Natural killer cell (primary cell): ENCODE measurements around the gene KDM6A. TPM values are rescaled to one million over a fixed set of nuclear protein-coding genes. Genes with fewer than 3 reads are reported as not detected.

Experiments used
- ATAC-seq, 3 donors: fragments of 150-1000 bp in 2 of 3; fragments of 200-7000 bp in 1 of 3; cut with Tn5 transposase; 1 replicate in 1 of 3; 2 replicates in 2 of 3; pipeline ENCODE4 v1.10.0; 2021; ENCODE audit warnings: mild to moderate bottlenecking in 2 of 3, moderate library complexity in 2 of 3
- DNase-seq, 2 donors: peaks; one replicate each; pipeline versions ENCODE4 v3.0.0 to v3.0.0-alpha.2; 2013 to 2021; ENCODE audit warnings: mixed read lengths in 1 of 2
- H3K27ac ChIP-seq: one replicate; pipeline ENCODE4 v1.5.1; 2013; ENCODE audit warnings: mild to moderate bottlenecking, low read length
- H3K27me3 ChIP-seq: one replicate; pipeline ENCODE4 v1.6.1; 2013; ENCODE audit warnings: low read length; ENCODE audit not compliant: control insufficient read depth, insufficient read depth
- H3K36me3 ChIP-seq: one replicate; pipeline ENCODE4 v1.6.1; 2013; ENCODE audit warnings: low read length; ENCODE audit not compliant: control insufficient read depth, insufficient read depth
- H3K4me1 ChIP-seq: one replicate; pipeline ENCODE4 v1.6.1; 2013; ENCODE audit warnings: low read length; ENCODE audit not compliant: control insufficient read depth, insufficient read depth
- H3K4me3 ChIP-seq: one replicate; pipeline ENCODE4 v1.5.1; 2013; ENCODE audit warnings: low read length
- H3K9me3 ChIP-seq: one replicate; pipeline ENCODE4 v1.6.1; 2013; ENCODE audit warnings: low read length; ENCODE audit not compliant: control insufficient read depth, insufficient read depth
- H3K27ac Mint-ChIP-seq, 2 donors: one replicate each; pipeline ENCODE4 v1.8.0; 2022; ENCODE audit warnings: mild to moderate bottlenecking in 2 of 2, mixed read lengths in 2 of 2, moderate library complexity in 1 of 2
- H3K27me3 Mint-ChIP-seq, 2 donors: one replicate each; pipeline ENCODE4 v1.8.0; 2022; ENCODE audit warnings: low read depth in 2 of 2, mixed read lengths in 2 of 2
- H3K36me3 Mint-ChIP-seq: one replicate; pipeline ENCODE4 v1.8.0; 2022; ENCODE audit warnings: mixed read lengths
- H3K4me1 Mint-ChIP-seq, 2 donors: one replicate each; pipeline ENCODE4 v1.8.0; 2022; ENCODE audit warnings: mixed read lengths in 2 of 2
- H3K4me3 Mint-ChIP-seq: one replicate; pipeline ENCODE4 v1.8.0; 2022; ENCODE audit warnings: mild to moderate bottlenecking, moderate library complexity, mixed read lengths
- H3K9me3 Mint-ChIP-seq, 2 donors: one replicate each; pipeline ENCODE4 v1.8.0; 2022; ENCODE audit warnings: mixed read lengths in 2 of 2
- WGBS: methylation state at CpG from one replicate; pipeline ENCODE4 v1.1.7; 2013; ENCODE audit warnings: missing lambda C conversion rate; ENCODE audit not compliant: insufficient coverage; 5-methylcytosine and 5-hydroxymethylcytosine counted together
- intact Hi-C: fragments of 100-400 bp; cut with micrococcal nuclease; formaldehyde crosslinking; loops from one replicate; pipeline ENCODE4 v1.14.2; 2022
- total RNA-seq, 4 donors: library from RNA; stranded (reverse); fragments of 120-200 nt in 1 of 4; gene quantifications; one replicate each; pipeline versions ENCODE4 v1.2.3 to v1.2.4, GENCODE V29; 2013 to 2022
- TF ChIP-seq, protein P1 (sequence below): fragments of 200-600 bp; IDR thresholded peaks from one replicate; pipeline ENCODE4 v1.8.0; 2022; ENCODE audit warnings: antibody characterized with exemption

KDM6A gene
- total RNA-seq, 3 donors from 2014 or later (not counting 1 experiment from before 2014, with no cell fraction given), result 60.8 to 121 (median 73.1) TPM

DNA sequence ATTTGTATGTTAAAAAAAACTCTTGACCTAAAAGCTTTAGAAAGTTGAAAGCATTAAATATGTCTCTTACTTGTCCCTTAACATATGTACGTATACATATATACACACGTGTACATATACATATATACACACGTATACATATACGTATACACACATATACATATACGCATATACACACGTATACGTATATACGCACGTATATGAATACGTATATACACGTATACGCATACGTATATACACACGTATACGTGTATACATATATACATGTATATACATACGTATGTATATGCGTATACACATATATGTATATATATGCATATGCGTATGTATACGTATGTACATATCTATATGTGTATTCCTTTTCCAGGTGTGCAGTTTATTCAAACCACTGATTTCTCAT is 3.8 kb downstream of the KDM6A start:
- peak overlapping the region in 1 of 2 donors; percentile 95 for H3K27ac Mint-ChIP-seq
- H3K27me3 ChIP-seq, result no peaks in the 10 kb centered on the region

GRCh38 chrX:44878780-44879179 is 5.8 kb downstream of the KDM6A start:
- Histone ChIP-seq H3K4me1 (peaks cover 7% of the 10 kb centered on the region), H3K36me3 (no peaks in the 10 kb centered on the region), H3K27ac (no peak overlapping the region), H3K9me3 (no peaks in the 10 kb centered on the region), H3K27me3 (no peaks in the 10 kb centered on the region), H3K4me3 (no peak overlapping the region)
- DNase-seq (no peak), ATAC-seq (no peak)
- peaks cover 20 to 78% of the 10 kb centered on the region in 2 donors for H3K4me1 Mint-ChIP-seq
- no peak overlapping the region for H3K27ac Mint-ChIP-seq
- no peaks in the 10 kb centered on the region for H3K9me3 Mint-ChIP-seq
- intact Hi-C loops, result no loop called here
- WGBS, result 85% methylated on average over 8 of the region's 8 CpGs
- H3K4me3 Mint-ChIP-seq, result no peak overlapping the region
- no peaks in the 10 kb centered on the region for H3K27me3 Mint-ChIP-seq
- H3K36me3 Mint-ChIP-seq, result no peaks in the 10 kb centered on the region
- TF ChIP-seq, protein P1, sequence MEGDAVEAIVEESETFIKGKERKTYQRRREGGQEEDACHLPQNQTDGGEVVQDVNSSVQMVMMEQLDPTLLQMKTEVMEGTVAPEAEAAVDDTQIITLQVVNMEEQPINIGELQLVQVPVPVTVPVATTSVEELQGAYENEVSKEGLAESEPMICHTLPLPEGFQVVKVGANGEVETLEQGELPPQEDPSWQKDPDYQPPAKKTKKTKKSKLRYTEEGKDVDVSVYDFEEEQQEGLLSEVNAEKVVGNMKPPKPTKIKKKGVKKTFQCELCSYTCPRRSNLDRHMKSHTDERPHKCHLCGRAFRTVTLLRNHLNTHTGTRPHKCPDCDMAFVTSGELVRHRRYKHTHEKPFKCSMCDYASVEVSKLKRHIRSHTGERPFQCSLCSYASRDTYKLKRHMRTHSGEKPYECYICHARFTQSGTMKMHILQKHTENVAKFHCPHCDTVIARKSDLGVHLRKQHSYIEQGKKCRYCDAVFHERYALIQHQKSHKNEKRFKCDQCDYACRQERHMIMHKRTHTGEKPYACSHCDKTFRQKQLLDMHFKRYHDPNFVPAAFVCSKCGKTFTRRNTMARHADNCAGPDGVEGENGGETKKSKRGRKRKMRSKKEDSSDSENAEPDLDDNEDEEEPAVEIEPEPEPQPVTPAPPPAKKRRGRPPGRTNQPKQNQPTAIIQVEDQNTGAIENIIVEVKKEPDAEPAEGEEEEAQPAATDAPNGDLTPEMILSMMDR, result no peak

More for the DNA sequence above, 3.8 kb downstream of the KDM6A start:
- Histone ChIP-seq H3K4me1 (peaks cover 4% of the 10 kb centered on the region), H3K9me3 (no peaks in the 10 kb centered on the region), H3K4me3 (no peak overlapping the region), H3K36me3 (no peaks in the 10 kb centered on the region), H3K27ac (no peak overlapping the region)
- DNase-seq, result no peak
- ATAC-seq, result no peak
- H3K27me3 Mint-ChIP-seq, result no peaks in the 10 kb centered on the region
- WGBS, result 91% methylated on average over 6 of the region's 19 CpGs
- H3K4me1 Mint-ChIP-seq, result peaks cover 14 to 65% of the 10 kb centered on the region in 2 donors
- H3K36me3 Mint-ChIP-seq, result no peaks in the 10 kb centered on the region
- intact Hi-C loops, result no loop called here
- no peaks in the 10 kb centered on the region for H3K9me3 Mint-ChIP-seq
- TF ChIP-seq, protein P1, result no peak
- peak overlapping the region; percentile 70 for H3K4me3 Mint-ChIP-seq

- Mint-ChIP-seq H3K27ac (peak overlapping the region in 1 of 2 donors; percentile 45), H3K27me3 (no peaks in the 10 kb centered on the region), H3K9me3 (no peaks in the 10 kb centered on the region), H3K36me3 (no peaks in the 10 kb centered on the region), H3K4me3 (no peak overlapping the region), H3K4me1 (peaks cover 24 to 73% of the 10 kb centered on the region in 2 donors)
- intact Hi-C loops, result loop anchor here (5.0 kb wide), 1 partner anchor 36 kb away; no protein-coding TSS in a partner anchor
- TF ChIP-seq, protein P1, result no peak
- H3K27ac ChIP-seq, result no peak overlapping the region
- 100% methylated on average over 9 of the region's 10 CpGs for WGBS
- H3K4me3 ChIP-seq, result no peak overlapping the region
- peaks cover 17% of the 10 kb centered on the region for H3K4me1 ChIP-seq
- H3K9me3 ChIP-seq, result no peaks in the 10 kb centered on the region
- H3K27me3 ChIP-seq, result no peaks in the 10 kb centered on the region
- no peaks in the 10 kb centered on the region for H3K36me3 ChIP-seq
- ATAC-seq (no peak), DNase-seq (no peak)
These were observed 8.6 kb downstream of the KDM6A start for GRCh38 chrX:44881549-44881948.

GRCh38 chrX:44882635-44883034 is 9.6 kb downstream of the KDM6A start:
- H3K9me3 Mint-ChIP-seq, result no peaks in the 10 kb centered on the region
- H3K36me3 Mint-ChIP-seq, result no peaks in the 10 kb centered on the region
- H3K27me3 Mint-ChIP-seq, result no peaks in the 10 kb centered on the region
- H3K4me3 ChIP-seq, result no peak overlapping the region
- H3K4me1 ChIP-seq, result peaks cover 17% of the 10 kb centered on the region
- ATAC-seq (no peak), DNase-seq (no peak)
- H3K27ac Mint-ChIP-seq, result peak overlapping the region in 1 of 2 donors; percentile 45
- no peaks in the 10 kb centered on the region for H3K9me3 ChIP-seq
- TF ChIP-seq, protein P1, result no peak
- no peaks in the 10 kb centered on the region for H3K27me3 ChIP-seq
- intact Hi-C loops, result loop anchor here (5.0 kb wide), 1 partner anchor 35 kb away; no protein-coding TSS in a partner anchor
- no peaks in the 10 kb centered on the region for H3K36me3 ChIP-seq
- no peak overlapping the region for H3K4me3 Mint-ChIP-seq
- peaks cover 24 to 71% of the 10 kb centered on the region in 2 donors for H3K4me1 Mint-ChIP-seq
- H3K27ac ChIP-seq, result no peak overlapping the region
